ENCODE data around the gene P4HB.
A peak's percentile ranks its signal among the peaks of the same experiment; 100 is the strongest.

Gene P4HB

GRCh38 chr17:81832608-81833159 is 27.7 kb downstream of the P4HB start:
- no peak for DNase-seq (ENCODE audit: low read depth, low spot score)

DNA sequence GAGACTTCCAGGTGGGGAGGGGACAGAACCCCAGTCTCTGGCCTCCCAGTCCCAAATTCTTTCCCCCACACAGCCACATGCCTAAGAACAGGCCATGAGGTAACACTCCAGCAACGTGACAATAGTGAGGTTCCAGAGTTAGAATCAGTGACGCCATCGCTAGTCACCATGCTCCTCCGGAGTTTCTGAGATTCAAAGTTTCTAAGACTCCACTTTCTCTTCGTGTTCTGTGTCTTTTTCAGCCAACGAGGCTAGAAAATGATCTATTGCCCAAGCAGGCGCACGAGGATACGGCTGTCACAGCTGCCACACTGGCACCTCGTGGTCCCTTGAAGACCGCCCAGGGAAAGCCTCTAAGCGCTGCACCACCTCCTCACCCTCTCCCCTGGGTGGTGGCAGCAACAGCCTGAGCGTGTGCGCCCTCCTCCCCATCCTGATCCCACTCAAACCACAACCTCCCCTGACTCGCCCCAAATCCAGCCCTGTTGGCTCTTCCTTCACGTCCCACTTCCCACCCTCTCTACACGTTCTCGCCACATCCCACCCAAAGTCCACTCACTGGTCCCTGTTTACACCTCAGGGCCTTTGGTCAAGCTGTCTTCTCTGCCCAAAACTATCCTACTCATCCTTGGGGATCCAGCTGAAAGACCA is 28.3 kb downstream of the P4HB start:
- DNase-seq (ENCODE audit: low read depth, low spot score): peak; percentile 16

- no peak for DNase-seq (ENCODE audit: low read depth, low spot score)
These were observed 28.8 kb downstream of the P4HB start for GRCh38 chr17:81831563-81831956.

GRCh38 chr17:81829858-81830257 is 30.5 kb downstream of the P4HB start:
- no peak for DNase-seq (ENCODE audit: low read depth, low spot score)

DNA sequence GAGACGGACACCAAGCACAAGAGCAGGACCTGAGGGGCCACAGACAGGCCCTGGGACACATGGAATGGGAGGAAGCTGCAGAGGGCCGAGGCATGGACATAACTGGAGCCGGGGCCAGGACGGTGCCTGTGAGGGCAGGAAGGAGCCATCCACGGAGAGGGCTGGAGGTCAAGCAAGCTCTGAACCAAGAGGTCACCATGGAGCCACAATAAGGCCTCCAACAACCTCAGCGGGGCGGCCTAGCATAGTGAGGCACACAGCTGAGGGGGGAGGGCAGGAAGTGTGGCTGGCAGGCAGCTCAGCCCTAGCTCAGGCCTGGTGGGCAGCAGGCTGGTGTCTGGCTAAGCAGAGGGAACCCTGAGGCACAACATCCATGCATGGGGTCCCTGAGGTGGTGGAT is 31.7 kb downstream of the P4HB start:
- no peak for DNase-seq (ENCODE audit: low read depth, low spot score)

GRCh38 chr17:81825841-81826466 is 34.4 kb downstream of the P4HB start:
- no peak for DNase-seq (ENCODE audit: low read depth, low spot score)

- no peak for DNase-seq (ENCODE audit: low read depth, low spot score)
These were observed 35.7 kb downstream of the P4HB start for GRCh38 chr17:81824595-81824994.

DNA sequence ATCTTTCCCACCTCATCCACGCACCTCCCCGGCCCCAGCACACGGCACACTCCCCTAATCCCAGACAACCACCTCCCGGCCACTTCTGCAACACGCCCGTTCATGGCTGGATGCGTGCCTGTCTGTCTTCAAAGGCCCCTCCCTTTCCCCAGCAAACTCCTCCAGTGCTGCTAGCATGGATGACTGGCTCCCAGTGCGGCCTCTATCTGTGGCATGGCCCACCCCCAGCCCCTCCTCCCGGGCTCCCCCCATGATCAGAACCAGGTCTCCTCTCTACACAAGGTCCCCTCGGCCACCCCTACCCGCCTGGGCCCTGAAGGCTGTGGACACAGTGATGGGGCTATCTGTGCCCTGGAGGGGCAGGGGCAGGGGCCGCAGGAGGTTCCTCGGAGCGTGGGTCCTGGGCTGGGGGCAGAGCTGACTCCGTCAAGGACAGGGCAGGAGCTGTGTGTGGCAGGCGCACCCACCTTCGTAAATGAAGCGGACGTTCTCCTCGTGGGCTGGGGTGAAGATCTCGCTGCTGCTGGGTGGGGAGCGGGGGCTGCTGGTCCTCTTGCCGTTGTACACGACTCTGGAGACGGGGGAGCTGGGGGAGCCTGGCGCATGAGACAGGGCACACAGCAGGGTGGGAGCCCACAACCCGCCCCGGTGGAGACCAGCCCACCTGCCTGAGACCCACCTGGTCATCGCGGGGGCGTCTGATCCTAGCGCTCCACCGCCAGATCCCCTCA is 36.4 kb downstream of the P4HB start:
- no peak for DNase-seq (ENCODE audit: low read depth, low spot score)

- DNase-seq (ENCODE audit: low read depth, low spot score): no peak
These were observed 37.1 kb downstream of the P4HB start for GRCh38 chr17:81822996-81823819.

DNA sequence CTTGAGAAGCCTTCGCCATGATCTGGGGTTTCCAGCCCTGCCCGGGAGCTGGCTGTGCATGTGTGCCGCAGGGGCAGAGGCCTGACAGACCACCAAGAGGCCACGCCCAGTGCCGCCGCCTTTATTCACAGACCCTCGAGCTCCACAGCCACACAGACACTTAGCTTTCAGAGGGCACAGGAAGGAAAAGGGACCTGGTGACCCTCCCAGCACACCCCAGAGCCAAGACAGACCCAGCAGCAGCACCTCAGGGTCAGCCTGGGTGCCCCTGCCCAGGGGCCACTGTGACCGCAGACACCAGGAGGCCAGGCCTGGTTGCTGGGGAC is 38.1 kb downstream of the P4HB start:
- no peak for DNase-seq (ENCODE audit: low read depth, low spot score)

GRCh38 chr17:81821603-81822311 is 38.6 kb downstream of the P4HB start:
- DNase-seq (ENCODE audit: low read depth, low spot score): no peak

DNA sequence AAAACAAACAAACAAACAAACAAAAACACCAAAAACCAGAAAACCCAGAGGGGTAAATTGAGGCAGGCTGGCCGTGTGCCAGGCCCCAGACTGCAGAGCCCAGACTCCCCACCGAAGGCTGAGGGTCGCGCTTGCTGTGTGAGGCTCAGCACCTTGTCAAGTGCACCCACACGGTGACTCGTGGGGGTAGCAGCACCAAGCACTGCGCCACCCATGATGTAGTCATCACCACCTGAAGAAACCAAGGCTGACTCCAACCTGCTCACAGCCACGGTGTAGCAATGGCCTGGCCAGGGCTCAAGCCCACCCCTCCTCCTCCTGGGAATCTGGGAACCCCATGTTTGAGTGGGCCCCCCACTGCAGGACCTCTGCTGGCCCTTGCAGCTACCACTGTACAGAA is 39.2 kb downstream of the P4HB start:
- DNase-seq (ENCODE audit: low read depth, low spot score): no peak

DNA sequence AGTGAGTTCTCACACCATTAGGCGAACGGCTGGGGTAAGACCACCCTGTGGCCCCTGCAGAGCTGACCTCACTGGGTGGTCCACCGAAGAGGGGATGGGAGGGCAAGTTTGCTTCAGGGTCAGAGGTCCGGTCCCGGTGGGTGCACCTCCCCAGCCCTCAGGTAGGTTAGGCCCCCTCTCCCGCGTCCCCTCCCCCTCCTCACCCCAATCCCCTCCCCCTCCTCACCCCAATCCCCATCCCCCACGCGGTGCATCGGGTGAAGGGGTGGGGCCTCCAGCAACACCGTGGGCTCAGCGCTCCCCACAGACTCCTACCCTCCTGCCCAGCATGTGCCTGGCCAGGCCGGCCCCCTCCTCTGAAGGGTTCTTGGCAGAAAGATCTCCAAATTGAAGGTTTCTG is 40.6 kb downstream of the P4HB start:
- DNase-seq (ENCODE audit: low read depth, low spot score): no peak

- DNase-seq (ENCODE audit: low read depth, low spot score): no peak
These were observed 42.6 kb downstream of the P4HB start for GRCh38 chr17:81817758-81818147.

DNA sequence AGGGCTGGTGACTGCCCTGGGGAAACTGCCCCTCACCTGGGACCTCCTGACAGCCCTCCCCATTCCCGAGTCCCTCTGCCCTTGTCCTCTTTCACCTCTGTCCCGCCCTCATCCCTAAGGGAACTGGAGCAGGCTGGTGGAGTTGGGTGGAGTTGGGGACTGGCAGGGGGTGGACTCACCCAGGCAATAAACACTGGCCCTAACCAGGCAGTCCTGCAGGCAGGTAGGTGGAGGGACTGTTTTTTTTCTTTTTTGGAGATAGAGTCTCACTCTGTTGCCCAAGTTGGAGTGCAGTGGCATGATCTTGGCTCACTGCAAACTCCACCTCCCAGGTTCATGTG is 44.7 kb downstream of the P4HB start:
- no peak for DNase-seq (ENCODE audit: low read depth, low spot score)

GRCh38 chr17:81814748-81815645 is 45.3 kb downstream of the P4HB start:
- DNase-seq (ENCODE audit: low read depth, low spot score): no peak

GRCh38 chr17:81813861-81814683 is 46.3 kb downstream of the P4HB start:
- DNase-seq (ENCODE audit: low read depth, low spot score): no peak

- DNase-seq (ENCODE audit: low read depth, low spot score): no peak
These were observed 47.0 kb downstream of the P4HB start for GRCh38 chr17:81813371-81813684.

GRCh38 chr17:81812571-81813370 is 47.6 kb downstream of the P4HB start:
- no peak for DNase-seq (ENCODE audit: low read depth, low spot score)
